ENCODE results near the gene PARP11. TPM values are rescaled to one million over a fixed set of nuclear protein-coding genes. Genes with fewer than 3 reads are reported as not detected.

PARP11 gene
- total RNA-seq, 2 experiments from 2014 or later: 19.7 to 22.3 TPM

DNA sequence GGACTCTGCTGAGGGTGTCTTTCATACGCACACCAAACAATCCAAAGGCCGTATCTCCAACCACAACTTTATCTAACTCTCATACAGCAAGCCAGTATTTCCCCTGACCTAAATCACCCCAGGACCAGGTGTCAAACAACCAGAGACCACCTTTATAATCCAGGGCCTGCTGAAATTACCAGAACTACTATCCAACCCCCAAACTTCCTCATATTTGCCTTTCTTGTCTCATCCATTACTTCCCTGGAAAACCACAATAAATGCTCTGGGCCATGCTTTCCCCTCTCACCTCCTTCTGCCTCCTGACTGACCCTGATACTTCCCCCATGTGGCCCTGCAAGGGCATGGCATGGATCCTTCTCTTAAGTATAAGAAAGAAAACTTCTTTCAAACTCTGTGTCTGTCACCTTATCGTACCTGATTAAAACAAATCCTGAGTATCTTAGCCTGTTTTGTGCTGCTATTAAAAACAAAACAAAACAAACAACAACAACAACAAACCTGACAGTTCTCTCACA lies 75.6 kb downstream of the PARP11 start:
- no peak for ATAC-seq
- H3K27ac Mint-ChIP-seq: no peak overlapping the region
- no peaks in the 10 kb centered on the region for H3K27me3 Mint-ChIP-seq
- intact Hi-C loops (cut with micrococcal nuclease): no loop called here
- H3K4me1 Mint-ChIP-seq (ENCODE audit: low read depth): peaks cover 4% of the 10 kb centered on the region
- TF ChIP-seq, protein P1, sequence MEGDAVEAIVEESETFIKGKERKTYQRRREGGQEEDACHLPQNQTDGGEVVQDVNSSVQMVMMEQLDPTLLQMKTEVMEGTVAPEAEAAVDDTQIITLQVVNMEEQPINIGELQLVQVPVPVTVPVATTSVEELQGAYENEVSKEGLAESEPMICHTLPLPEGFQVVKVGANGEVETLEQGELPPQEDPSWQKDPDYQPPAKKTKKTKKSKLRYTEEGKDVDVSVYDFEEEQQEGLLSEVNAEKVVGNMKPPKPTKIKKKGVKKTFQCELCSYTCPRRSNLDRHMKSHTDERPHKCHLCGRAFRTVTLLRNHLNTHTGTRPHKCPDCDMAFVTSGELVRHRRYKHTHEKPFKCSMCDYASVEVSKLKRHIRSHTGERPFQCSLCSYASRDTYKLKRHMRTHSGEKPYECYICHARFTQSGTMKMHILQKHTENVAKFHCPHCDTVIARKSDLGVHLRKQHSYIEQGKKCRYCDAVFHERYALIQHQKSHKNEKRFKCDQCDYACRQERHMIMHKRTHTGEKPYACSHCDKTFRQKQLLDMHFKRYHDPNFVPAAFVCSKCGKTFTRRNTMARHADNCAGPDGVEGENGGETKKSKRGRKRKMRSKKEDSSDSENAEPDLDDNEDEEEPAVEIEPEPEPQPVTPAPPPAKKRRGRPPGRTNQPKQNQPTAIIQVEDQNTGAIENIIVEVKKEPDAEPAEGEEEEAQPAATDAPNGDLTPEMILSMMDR (IDR thresholded peaks at IDR 0.05): no peak
- no peak for DNase-seq
- ChIA-PET CTCF (interaction anchor here (1.0 kb wide), 1 partner anchor 20 kb away, joined by 3 read pairs; no protein-coding TSS in a partner anchor), POLR2A (no interaction called here)
- H3K9me3 Mint-ChIP-seq: no peaks in the 10 kb centered on the region
- no peaks in the 10 kb centered on the region for H3K36me3 Mint-ChIP-seq (ENCODE audit: low read depth)
- no peak overlapping the region for H3K4me3 Mint-ChIP-seq

DNA sequence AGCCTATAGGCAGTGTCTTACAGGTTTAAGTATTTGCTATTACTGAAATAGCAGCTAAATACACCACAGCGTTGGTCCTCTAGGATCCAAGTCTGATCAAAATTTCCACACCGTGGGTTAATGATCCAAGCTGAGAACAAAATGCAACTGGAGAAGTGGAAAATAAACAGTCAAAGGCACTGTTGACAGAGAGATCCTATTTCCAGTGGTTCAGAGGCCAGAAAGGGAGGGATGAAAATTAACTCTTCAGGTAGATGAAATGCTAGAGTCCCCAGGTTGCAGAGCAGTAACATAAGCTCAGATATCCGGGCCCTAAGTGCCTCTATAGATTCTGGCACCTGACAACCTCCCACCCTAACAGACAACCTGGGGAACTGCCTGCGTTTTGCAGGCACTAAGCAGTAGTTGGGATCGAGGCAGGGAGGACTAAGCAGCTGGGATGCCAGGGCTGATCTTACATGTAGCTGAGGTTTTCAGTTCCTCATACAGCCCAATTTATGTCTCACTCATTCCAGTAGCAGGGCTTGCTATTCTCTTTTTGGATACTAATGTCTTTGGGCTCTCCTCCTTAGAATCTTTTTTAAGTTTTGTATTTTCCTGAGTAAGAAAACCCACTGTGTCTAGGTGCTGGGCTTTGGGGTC lies 77.6 kb downstream of the PARP11 start:
- Mint-ChIP-seq H3K9me3 (no peaks in the 10 kb centered on the region), H3K36me3 (ENCODE audit: low read depth) (no peaks in the 10 kb centered on the region), H3K27me3 (no peaks in the 10 kb centered on the region), H3K4me3 (no peak overlapping the region), H3K27ac (no peak overlapping the region), H3K4me1 (ENCODE audit: low read depth) (peaks cover 4% of the 10 kb centered on the region)
- ChIA-PET POLR2A (no interaction called here), CTCF (interaction anchor here (0.7 to 3.0 kb wide), 5 partner anchors 8 to 962 kb away, joined by 3 to 18 read pairs (median 4); no protein-coding TSS in a partner anchor)
- ATAC-seq: no peak
- DNase-seq: no peak
- intact Hi-C loops (cut with micrococcal nuclease): no loop called here
- TF ChIP-seq, protein P1 (IDR thresholded peaks at IDR 0.05): no peak

DNA sequence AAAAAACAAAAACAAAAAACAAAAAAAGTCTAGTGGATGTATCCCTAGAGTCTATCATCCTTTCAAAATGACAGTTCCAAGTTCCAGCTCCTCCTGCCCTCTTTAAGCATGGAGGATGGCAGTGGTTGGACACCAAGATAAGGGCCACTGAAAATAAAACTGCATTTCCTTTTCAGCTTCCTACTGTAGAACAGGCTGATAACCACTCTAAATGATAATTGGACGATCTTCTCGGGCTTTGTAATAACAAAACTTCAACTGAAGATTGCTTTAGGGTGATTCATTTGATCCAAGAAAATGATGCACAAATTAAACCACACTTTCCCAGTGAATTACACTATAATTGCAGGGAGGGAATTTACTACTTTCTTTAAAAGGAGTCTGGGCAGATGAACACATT lies 78.1 kb downstream of the PARP11 start:
- Mint-ChIP-seq H3K27me3 (no peaks in the 10 kb centered on the region), H3K9me3 (no peaks in the 10 kb centered on the region), H3K4me1 (ENCODE audit: low read depth) (peaks cover 4% of the 10 kb centered on the region), H3K4me3 (no peak overlapping the region), H3K36me3 (ENCODE audit: low read depth) (no peaks in the 10 kb centered on the region), H3K27ac (no peak overlapping the region)
- TF ChIP-seq, protein P1 (IDR thresholded peaks at IDR 0.05): no peak
- CTCF ChIA-PET: interaction anchor here (1.2 to 3.0 kb wide), 4 partner anchors 9 to 495 kb away, joined by 4 to 18 read pairs (median 6); no protein-coding TSS in a partner anchor
- no peak for DNase-seq
- intact Hi-C loops (cut with micrococcal nuclease): no loop called here
- ATAC-seq: no peak
- POLR2A ChIA-PET: no interaction called here

DNA sequence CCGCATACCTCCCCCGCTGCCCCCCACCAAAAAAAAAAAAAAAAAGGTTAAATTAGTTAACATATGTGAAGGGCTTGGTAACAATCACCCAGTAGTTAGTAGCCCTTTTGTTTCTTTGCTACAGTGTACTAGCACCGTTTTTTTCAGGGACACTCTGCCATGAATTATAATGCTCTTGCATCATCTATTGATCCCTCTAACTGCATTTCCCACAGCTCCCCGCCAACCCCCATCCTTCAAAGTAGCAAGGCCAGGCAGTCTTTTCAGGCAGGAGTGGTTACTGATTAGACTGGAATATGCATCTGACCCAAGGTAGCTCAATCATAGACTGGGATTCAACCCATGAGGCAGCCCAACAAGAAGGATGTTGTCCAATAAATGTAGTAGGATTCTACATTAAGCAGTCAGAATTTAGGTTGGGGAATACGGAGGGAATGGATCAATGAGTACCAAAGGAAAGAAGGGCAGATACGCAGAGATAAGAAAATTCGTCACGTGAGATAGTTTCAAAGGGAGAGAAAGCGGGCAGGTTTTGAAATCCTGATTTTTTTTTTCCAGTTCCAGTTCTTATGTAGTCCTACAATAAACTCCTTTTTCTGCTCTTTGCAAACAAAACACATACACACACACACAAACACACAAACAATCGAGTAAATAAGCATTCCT lies 80.4 kb downstream of the PARP11 start:
- intact Hi-C loops (cut with micrococcal nuclease): no loop called here
- TF ChIP-seq, protein P1 (IDR thresholded peaks at IDR 0.05): no peak
- peaks cover 4% of the 10 kb centered on the region for H3K36me3 Mint-ChIP-seq (ENCODE audit: low read depth)
- H3K4me3 Mint-ChIP-seq: no peak overlapping the region
- H3K9me3 Mint-ChIP-seq: peaks cover 3% of the 10 kb centered on the region
- ATAC-seq: no peak
- no peaks in the 10 kb centered on the region for H3K27me3 Mint-ChIP-seq
- CTCF ChIA-PET: interaction anchor here (1.5 kb wide), 1 partner anchor 13 kb away, joined by 4 read pairs; no protein-coding TSS in a partner anchor
- no peak for DNase-seq
- H3K4me1 Mint-ChIP-seq (ENCODE audit: low read depth): peaks cover 4% of the 10 kb centered on the region
- no peak overlapping the region for H3K27ac Mint-ChIP-seq
- POLR2A ChIA-PET: no interaction called here
